Measurements from ENCODE around the gene CFD.
"Not testable (repeated sequence)": the region's sequence is repeated elsewhere in the genome, so short reads cannot be mapped to it uniquely, and the experiment has no call there.

The CFD gene

DNA sequence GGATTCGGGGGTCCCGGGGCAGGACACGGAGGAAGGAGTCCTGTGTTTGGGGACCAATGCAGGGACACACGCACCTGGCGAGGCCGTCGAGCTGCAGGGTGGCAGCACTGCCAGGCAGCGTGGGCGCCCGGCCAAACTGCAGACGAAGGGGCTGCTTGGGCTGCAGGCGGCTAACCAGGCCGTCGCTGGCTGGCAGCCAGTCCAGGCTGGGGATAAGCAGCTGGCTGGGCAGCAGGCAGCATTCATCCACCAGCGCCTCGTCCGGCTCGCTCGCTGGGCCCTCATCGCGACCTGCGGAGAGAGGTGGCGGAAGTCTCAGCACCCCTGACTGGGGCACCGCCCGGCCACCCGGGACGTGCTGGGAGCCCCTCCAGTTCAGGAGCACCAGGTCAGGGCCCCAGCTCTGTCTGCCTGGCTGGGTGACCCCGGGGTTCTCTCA is 11.5 kb downstream of the CFD start:
- no peak for DNase-seq (ENCODE audit: extremely low read depth in 1 of 2, low read depth in 1 of 2)

GRCh38 chr19:871446-872265 is 12.2 kb downstream of the CFD start:
- DNase-seq (ENCODE audit: extremely low read depth in 1 of 2, low read depth in 1 of 2) = peak in 1 of 2 donors; percentile 28

GRCh38 chr19:872266-872951 is 12.9 kb downstream of the CFD start:
- DNase-seq (ENCODE audit: extremely low read depth in 1 of 2, low read depth in 1 of 2) = peak; percentile 67 to 72

GRCh38 chr19:873084-873483 is 13.6 kb downstream of the CFD start:
- DNase-seq (ENCODE audit: extremely low read depth in 1 of 2, low read depth in 1 of 2) = peak; percentile 52 to 56

GRCh38 chr19:873561-874041 is 14.1 kb downstream of the CFD start:
- DNase-seq (ENCODE audit: extremely low read depth in 1 of 2, low read depth in 1 of 2) = no peak

GRCh38 chr19:875265-875879 is 15.9 kb downstream of the CFD start:
- DNase-seq (ENCODE audit: extremely low read depth in 1 of 2, low read depth in 1 of 2) = no peak

GRCh38 chr19:876089-876488 is 16.6 kb downstream of the CFD start:
- no peak for DNase-seq (ENCODE audit: extremely low read depth in 1 of 2, low read depth in 1 of 2)

DNA sequence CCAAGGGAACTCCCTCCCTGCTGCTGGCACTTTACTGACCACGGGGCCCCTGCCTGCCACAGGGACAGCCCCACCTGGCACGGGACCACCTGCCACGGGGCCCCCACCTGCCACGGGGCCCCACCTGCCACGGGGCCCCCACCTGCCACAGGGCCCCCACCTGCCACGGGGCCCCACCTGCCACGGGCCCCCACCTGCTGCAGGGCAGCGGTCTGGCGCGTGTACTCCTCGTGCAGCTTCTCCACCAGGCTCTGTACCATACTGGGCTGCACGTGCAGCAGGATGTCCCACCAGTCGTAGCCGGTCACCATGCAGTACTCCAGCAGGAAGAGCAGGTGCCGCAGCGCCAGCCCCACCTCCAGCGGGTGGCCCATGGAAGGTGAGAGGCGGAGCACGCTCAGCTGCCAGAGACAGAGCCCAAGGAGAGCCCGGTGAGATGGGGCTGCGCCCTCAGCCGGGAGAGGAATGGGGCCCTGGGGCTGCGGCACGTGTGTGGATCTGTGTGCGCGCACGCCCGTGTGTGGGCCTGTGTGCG is 17.4 kb downstream of the CFD start:
- no peak for DNase-seq (ENCODE audit: extremely low read depth in 1 of 2, low read depth in 1 of 2)

DNA sequence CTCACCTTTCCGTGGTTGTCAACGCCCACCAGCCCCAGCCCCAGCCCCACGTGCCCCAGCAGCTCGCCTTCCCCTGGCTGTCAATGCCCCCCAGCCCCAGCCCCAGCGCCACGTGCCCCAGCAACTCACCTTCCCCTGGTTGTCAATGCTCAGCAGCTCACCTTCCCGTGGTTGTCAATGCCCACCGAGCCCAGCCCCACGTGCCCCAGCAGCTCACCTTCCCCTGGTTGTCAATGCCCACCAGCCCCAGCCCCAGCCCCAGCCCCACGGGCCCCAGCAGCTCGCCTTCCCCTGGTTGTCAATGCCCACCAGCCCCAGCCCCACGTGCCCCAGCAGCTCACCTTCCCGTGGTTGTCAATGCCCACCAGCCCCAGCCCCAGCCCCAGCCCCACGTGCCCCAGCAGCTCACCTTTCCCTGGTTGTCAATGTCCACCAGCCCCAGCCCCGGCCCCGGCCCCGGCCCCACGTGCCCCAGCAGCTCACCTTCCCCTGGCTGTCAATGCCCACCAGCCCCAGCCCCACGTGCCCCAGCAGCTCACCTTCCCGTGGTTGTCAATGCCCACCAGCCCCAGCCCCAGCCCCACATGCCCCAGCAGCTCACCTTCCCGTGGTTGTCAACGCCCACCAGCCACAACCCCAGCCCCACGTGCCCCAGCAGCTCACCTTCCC is 18.7 kb downstream of the CFD start:
- not testable (repeated sequence) for DNase-seq (ENCODE audit: extremely low read depth in 1 of 2, low read depth in 1 of 2)

- not testable (repeated sequence) for DNase-seq (ENCODE audit: extremely low read depth in 1 of 2, low read depth in 1 of 2)
Observed at GRCh38 chr19:878751-879561, 19.5 kb downstream of the CFD start.

DNA sequence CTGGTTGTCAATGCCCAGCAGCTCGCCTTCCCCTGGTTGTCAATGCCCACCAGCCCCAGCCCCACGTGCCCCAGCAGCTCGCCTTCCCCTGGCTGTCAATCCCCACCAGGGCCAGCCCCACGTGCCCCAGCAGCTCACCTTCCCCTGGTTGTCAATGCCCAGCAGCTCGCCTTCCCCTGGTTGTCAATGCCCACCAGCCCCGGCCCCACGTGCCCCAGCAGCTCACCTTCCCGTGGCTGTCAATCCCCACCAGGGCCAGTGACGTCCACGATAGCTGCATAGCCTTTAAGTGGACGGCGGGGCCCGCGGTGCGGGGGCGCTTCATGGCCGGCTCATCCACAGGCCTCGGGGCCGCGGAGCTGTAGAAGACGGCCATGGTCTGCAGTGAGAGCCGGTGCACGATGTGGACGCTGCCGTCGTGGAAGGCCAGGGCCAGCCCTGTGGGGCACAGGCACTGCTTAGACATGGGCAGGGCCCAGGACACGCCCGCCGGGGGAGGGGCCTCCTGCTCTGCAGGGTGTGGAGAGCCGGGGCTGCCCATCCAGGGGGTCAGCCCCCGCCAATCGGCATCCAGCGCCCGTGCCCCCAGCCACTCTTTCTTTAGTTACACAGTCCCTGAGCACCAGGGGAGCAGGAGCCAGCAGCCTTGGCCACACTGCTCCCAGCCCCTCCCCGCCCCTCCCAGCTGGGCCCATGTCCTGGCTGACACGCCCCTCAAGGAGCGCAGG is 20.4 kb downstream of the CFD start:
- no peak for DNase-seq (ENCODE audit: extremely low read depth in 1 of 2, low read depth in 1 of 2)

DNA sequence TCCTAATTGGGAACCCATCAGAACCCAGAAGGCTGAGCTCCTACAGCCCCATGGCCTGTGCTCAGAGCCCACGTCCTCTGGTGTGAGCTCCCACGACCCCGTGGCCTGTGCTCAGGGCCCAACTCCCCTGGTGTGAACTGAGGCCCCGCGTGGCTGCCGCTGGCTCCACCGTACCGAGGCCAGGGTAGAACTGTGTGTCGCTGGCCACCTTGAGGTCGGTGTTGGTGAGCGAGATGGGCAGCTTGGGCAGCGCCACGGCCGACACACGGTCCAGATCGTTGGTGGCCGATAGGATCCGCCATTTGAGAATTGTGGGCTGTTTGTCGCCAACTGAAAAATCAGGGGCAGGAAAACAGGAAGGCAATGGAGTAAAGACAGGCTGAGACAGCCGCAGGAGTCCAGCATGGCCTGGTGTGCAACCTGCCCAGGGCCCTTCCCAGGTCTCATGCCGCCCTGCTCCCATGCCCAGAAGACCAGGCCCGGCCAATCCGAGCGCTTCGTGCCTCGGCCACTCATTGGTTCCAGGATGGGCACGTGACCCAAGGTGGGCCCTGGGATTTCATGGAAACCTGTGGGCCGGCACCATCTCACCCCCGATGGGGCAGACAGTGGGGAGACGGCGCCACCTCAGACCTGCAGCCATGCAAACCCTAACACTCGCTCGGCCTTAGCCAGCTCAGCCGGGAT is 22.1 kb downstream of the CFD start:
- no peak for DNase-seq (ENCODE audit: extremely low read depth in 1 of 2, low read depth in 1 of 2)

DNA sequence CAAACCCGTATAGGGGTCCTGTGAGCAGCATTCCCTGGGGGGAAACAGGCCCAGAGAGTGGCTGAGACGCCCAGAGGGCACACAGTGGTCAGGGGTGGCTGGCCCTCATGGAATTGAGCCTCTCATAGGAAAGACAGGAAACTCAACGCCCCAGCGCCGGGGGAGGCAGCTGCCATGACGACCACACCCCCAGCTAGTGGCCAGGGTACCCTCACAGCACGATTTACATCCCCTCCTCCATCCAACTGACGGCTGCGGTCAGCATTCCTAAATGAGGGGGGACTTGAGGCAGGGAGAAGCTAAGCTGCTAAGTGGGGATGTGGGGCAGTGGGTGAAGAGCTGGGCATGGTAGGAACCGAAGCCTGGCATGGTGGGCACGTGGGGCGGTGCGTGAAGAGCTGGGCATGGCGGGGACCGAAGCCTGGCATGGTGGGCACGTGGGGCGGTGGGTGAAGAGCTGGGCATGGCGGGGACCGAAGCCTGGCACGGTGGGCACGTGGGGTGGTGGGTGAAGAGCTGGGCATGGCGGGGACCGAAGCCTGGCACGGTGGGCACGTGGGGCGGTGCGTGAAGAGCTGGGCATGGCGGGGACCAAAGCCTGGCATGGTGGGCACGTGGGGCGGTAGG is 23.5 kb downstream of the CFD start:
- no peak for DNase-seq (ENCODE audit: extremely low read depth in 1 of 2, low read depth in 1 of 2)

DNA sequence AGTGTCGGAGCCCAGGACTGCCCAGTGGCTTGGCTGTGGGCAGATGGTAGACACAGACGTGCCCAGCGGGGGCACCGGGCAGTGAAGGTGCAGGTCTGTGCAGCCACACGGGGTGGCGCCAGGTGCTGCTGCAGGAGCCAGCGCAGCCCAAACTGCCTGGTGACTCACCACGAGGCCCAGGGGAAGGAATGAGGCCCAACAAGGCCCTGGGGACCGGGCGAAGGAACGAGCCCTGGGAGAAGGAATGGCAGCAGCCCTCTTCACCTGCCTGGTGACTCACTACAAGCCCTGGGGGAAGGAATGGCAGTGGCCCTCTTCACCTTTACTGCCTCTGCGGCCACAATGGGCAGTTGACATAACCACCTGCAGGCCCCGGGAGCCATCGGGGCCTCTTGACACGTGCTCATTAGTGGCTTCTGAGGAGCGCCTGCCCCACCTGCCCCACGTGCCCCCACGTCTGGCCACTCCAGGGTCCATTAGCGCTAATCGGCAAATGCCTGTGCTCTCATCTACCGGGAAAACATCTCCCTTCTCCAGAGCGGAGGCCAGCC is 24.3 kb downstream of the CFD start:
- DNase-seq (ENCODE audit: extremely low read depth in 1 of 2, low read depth in 1 of 2) = no peak

DNA sequence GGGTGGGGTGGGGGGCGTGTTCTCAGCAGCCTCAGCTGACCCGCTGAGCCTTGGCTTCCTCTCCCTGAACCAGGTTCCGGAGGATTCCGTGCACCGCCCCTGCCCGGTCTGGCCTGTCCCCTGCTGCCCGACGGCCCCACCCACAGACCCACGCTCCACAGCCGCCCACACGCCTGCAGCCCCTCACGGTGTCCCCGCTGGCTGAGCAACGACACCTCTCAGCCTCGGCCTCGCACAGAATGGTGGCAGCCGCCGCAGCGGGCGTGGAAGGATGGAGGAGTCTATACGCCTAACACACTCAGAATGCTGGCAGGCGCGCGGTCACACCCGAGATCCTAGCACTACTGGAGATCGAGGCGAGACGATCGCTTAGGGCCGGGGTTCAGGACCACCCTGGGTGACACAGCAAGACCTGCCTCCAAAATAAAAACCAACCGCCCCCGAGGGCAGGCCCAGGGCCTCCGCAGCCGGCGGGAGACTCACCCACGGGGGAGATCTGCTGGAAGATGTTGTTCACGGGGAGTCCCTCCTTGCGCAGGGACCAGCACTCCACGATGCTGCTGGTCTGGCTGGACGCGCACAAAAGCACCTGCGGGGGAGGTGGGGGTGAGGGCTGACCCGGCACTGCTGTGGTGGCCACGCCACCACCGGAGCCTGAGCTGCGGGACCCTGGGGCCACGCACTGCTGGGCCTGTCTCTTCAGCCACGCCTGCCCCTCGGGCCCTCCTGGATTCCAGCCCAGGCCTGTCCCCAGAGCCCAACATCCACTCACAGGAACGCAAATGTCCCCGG is 25.2 kb downstream of the CFD start:
- no peak for DNase-seq (ENCODE audit: extremely low read depth in 1 of 2, low read depth in 1 of 2)

DNA sequence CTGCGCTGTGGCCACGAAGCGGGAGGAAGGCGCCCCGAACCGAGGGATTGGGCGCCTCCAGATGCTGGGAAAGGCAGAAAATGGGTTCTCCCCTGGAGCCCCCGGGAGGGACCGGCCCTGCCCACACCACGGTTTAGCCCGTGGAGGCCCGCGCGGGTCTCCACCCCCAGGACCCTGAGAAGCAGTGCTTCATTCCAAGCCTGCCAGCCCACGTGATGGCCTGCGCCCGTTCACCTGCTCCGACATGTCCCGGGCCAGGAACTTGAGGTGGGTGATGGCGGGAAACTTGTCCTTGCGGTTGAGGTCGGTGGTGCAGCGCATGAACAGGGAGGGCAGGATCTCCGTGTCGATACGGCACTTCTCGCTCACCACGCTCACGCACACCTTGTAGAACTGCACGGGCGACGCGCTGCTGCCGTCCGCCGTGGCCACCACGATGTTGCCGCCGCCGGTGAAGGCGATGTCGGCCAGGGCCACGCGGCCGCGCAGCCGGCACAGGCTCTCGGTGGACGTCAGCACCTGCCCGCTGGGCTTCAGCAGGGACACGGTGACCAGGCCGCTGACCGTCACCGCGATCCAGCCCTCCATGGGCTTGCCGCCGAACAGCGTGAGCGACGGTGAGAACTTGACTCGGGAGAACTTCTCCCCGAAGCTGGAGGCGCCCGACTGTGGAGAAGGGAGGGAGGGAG is 26.2 kb downstream of the CFD start:
- DNase-seq (ENCODE audit: extremely low read depth in 1 of 2, low read depth in 1 of 2) = no peak

DNA sequence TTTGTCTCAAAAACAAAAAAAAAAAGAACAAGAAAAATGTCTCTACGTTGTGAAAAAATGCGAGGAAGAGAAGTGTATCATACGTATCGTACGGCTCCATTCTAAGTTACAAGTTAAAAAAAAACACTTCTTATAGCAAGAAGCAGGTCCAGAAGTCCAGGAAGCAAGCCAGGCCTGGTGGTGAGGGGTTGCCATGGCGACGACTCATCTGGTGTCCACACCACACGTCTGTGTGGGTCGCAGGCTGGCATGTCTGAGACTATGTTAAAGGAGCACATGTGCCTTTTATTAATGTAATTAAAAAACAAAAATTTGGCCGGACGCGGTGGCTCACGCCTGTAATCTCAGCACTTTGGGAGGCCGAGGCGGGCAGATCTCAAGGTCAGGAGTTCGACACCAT is 27.6 kb downstream of the CFD start:
- DNase-seq (ENCODE audit: extremely low read depth in 1 of 2, low read depth in 1 of 2) = no peak
